B cell (primary cell): Measurements from ENCODE around the gene PNPO.

Experiments used
- CTCF ChIP-seq: fragments of 200-600 bp; IDR thresholded peaks from one replicate; pipeline ENCODE4 v1.8.0; 2022; ENCODE audit warnings: antibody characterized with exemption, mild to moderate bottlenecking
- EZH2 ChIP-seq: IDR thresholded peaks from 2 replicates; pipeline ENCODE4 v1.6.1; 2012; ENCODE audit warnings: borderline replicate concordance, low read depth, mild to moderate bottlenecking, moderate library complexity, low read length; ENCODE audit not compliant: insufficient read depth, poor library complexity, severe bottlenecking

GRCh38 chr17:47970725-47971499, 29.5 kb downstream of the PNPO start, which contains the start of gene CDK5RAP3:
- TF ChIP-seq CTCF, result peak; percentile 95
- TF ChIP-seq EZH2, result no peak
